HepG2 (cell line): ENCODE measurements around the gene WFDC9. TPM values are rescaled to one million over a fixed set of nuclear protein-coding genes. Genes with fewer than 3 reads are reported as not detected.

Source experiments
- ATAC-seq: fragments of 200-7000 bp; cut with Tn5 transposase; 3 replicates; pipeline ENCODE4 v1.9.1; 2020; ENCODE audit warnings: mild to moderate bottlenecking, moderate library complexity
- BruUV-seq: library from RNA; stranded (reverse); fragments of 400-500 nt; replicated peaks from 2 replicates; lab custom pipeline; 2021; lab: Mats Ljungman, UMichigan
- CTCF ChIA-PET: fragments of 300-600 bp; formaldehyde crosslinking; extraction: SDS; loops from one replicate; lab custom pipeline; 2021; ENCODE audit warnings: low total read pairs, inconsistent platforms, low intra/inter-chr PET ratio; lab: Yijun Ruan, JAX
- POLR2A ChIA-PET: fragments of 350-600 bp; sonication (Branson Sonifier 250); formaldehyde crosslinking; loops from one replicate; lab custom pipeline; 2020; ENCODE audit warnings: antibody characterized with exemption, inconsistent platforms; lab: Yijun Ruan, JAX
- DNase-seq: peaks from one replicate; pipeline ENCODE4 v3.0.0-alpha.2; 2015; ENCODE audit warnings: low spot score
- FAIRE-seq: peaks from 3 replicates; lab custom pipeline; 2011; peaks lifted over from hg19 to GRCh38; lab: Jason Lieb, UNC
- H2AFZ ChIP-seq: one replicate; pipeline ENCODE4 v1.6.1; 2011; ENCODE audit warnings: low read length, inconsistent platforms
- H3K27ac ChIP-seq: fragments of 300-600 bp; 3 replicates; pipeline ENCODE4 v1.8.0; 2011; ENCODE audit warnings: mixed run types, mild to moderate bottlenecking, mixed read lengths, low read length, inconsistent platforms; ENCODE audit not compliant: insufficient read depth; ENCODE audit errors: extremely low read length
- H3K27me3 ChIP-seq, 2 experiments: fragments of 200-600 bp in 1 of 2; 2 replicates in 1 of 2; 3 replicates in 1 of 2; pipeline versions ENCODE4 v1.6.0 to v1.8.0; 2011; ENCODE audit warnings: low read length in 2 of 2, mild to moderate bottlenecking in 2 of 2, moderate library complexity in 2 of 2, inconsistent platforms in 1 of 2; ENCODE audit not compliant: insufficient read depth in 2 of 2, control insufficient read depth in 1 of 2
- H3K36me3 ChIP-seq, 2 experiments: fragments of 200-600 bp in 1 of 2; replicated peaks in 1 of 2; 2 replicates in 1 of 2; 3 replicates in 1 of 2; pipeline versions ENCODE4 v1.5.1 to v1.8.0; 2011; ENCODE audit warnings: low read length in 2 of 2, inconsistent platforms in 1 of 2; ENCODE audit not compliant: insufficient read depth in 2 of 2, control insufficient read depth in 1 of 2
- H3K4me1 ChIP-seq: 2 replicates; pipeline ENCODE4 v1.5.1; 2012; ENCODE audit warnings: low read length, inconsistent platforms; ENCODE audit not compliant: insufficient read depth
- H3K4me2 ChIP-seq: 2 replicates; pipeline ENCODE4 v1.6.0; 2011; ENCODE audit warnings: low read depth, low read length, inconsistent platforms
- H3K4me3 ChIP-seq, 3 experiments: fragments of 200-600 bp in 1 of 3; sonication (generic), shearing (Covaris generic) in 1 of 3; replicated peaks in 1 of 3; 2 replicates each; pipeline ENCODE4 v1.5.1; 2011 to 2016; ENCODE audit warnings: low read length in 3 of 3, inconsistent platforms in 2 of 3, low read depth in 2 of 3, mild to moderate bottlenecking in 2 of 3, control low read depth in 1 of 3, mixed read lengths in 1 of 3; ENCODE audit not compliant: insufficient read depth in 1 of 3
- H3K79me2 ChIP-seq: one replicate; pipeline ENCODE4 v1.6.1; 2011; ENCODE audit warnings: low read length, inconsistent platforms; ENCODE audit not compliant: insufficient read depth
- H3K9ac ChIP-seq: 2 replicates; pipeline ENCODE4 v1.6.0; 2011; ENCODE audit warnings: mild to moderate bottlenecking, low read depth, low read length, inconsistent platforms; ENCODE audit not compliant: insufficient read depth
- H3K9me3 ChIP-seq: 2 replicates; pipeline ENCODE4 v1.5.1; 2012; ENCODE audit warnings: mild to moderate bottlenecking, low read length
- H4K20me1 ChIP-seq: 2 replicates; pipeline ENCODE4 v1.6.0; 2011; ENCODE audit warnings: inconsistent platforms, mild to moderate bottlenecking, low read length, moderate library complexity; ENCODE audit not compliant: insufficient read depth
- ATF7 ChIP-seq, 2 experiments: fragments of 450-650 bp in 1 of 2; sonication (generic) in 1 of 2; formaldehyde crosslinking in 1 of 2; IDR thresholded peaks; 2 replicates each; pipeline versions ENCODE4 v1.4.0 to v1.6.1; 2016 to 2020; ENCODE audit warnings: antibody characterized with exemption in 1 of 2, mild to moderate bottlenecking in 1 of 2, missing genetic modification reagents in 1 of 2
- CEBPB ChIP-seq: IDR thresholded peaks from 2 replicates; pipeline ENCODE4 v1.6.1; 2011; ENCODE audit warnings: low read depth, low read length, improper control_type of control experiment, borderline replicate concordance
- ZEB1 ChIP-seq: IDR thresholded peaks from 2 replicates; pipeline ENCODE4 v1.6.1; 2012; ENCODE audit warnings: mild to moderate bottlenecking, low read depth, inconsistent platforms; ENCODE audit not compliant: insufficient replicate concordance
- ZNF136 ChIP-seq: sonication (generic); formaldehyde crosslinking; IDR thresholded peaks from 2 replicates; pipeline ENCODE4 v1.8.1; 2022; ENCODE audit warnings: low read depth, mild to moderate bottlenecking, moderate library complexity, missing genetic modification reagents
- ZNF432 ChIP-seq: sonication (generic); formaldehyde crosslinking; IDR thresholded peaks from 2 replicates; pipeline ENCODE4 v1.5.0; 2020; ENCODE audit warnings: missing genetic modification reagents, mild to moderate bottlenecking, borderline replicate concordance
- ZNF746 ChIP-seq: sonication (generic); formaldehyde crosslinking; IDR thresholded peaks from 2 replicates; pipeline ENCODE4 v1.8.0; 2022; ENCODE audit warnings: mild to moderate bottlenecking, missing genetic modification reagents
- ZNF781 ChIP-seq: sonication (generic); formaldehyde crosslinking; IDR thresholded peaks from 2 replicates; pipeline ENCODE4 v1.5.1; 2020; ENCODE audit warnings: borderline replicate concordance, mild to moderate bottlenecking, missing genetic modification reagents; ENCODE audit errors: not compliant biosample characterization
- WGBS: methylation state at CpG from one replicate; pipeline ENCODE4 v1.1.6; 2017; ENCODE audit warnings: low lambda C conversion rate; 5-methylcytosine and 5-hydroxymethylcytosine counted together
- in situ Hi-C: cut with HindIII; loops from 2 replicates; pipeline ENCODE4 v1.10.0; 2017; ENCODE audit warnings: low pct_unique_long_range_greater_than_20kb; ENCODE audit not compliant: extremely low pct_ligation_motif_present
- intact Hi-C: fragments of 100-400 bp; cut with micrococcal nuclease; formaldehyde crosslinking; loops from one replicate; pipeline ENCODE4 v1.10.0; 2022; ENCODE audit not compliant: unreplicated experiment
- polyA plus RNA-seq, 8 experiments: library from polyadenylated mRNA; depleted of rRNA in 3 of 8; stranded (reverse) in 7 of 8; unstranded in 1 of 8; fragments of >200 nt; fragmentation: Illumina TruSeq in 4 of 8; extraction: Trizol in 4 of 8; gene quantifications; 2 replicates each; pipeline versions ENCODE4 v1.2.1 to v1.2.3, GENCODE V29; 2011 to 2016; ENCODE audit warnings: low read depth in 4 of 8, missing spikeins in 1 of 8, mixed read lengths in 1 of 8; ENCODE audit not compliant: insufficient read depth in 1 of 8
- total RNA-seq, 5 experiments: library from RNA; depleted of rRNA; stranded (reverse); fragments of >200 nt; fragmentation: Illumina TruSeq; extraction: Trizol; gene quantifications; 2 replicates each; pipeline ENCODE4 v1.2.3, GENCODE V29; 2016; ENCODE audit warnings: low read depth in 1 of 5
- TF ChIP-seq, protein P1 (sequence below): sonication (generic); formaldehyde crosslinking; IDR thresholded peaks from 2 replicates; pipeline ENCODE4 v1.5.0; 2020; ENCODE audit warnings: mild to moderate bottlenecking, missing genetic modification reagents
- TF ChIP-seq, protein P2 (sequence below): sonication (generic); formaldehyde crosslinking; IDR thresholded peaks from 2 replicates; pipeline ENCODE4 v1.5.0; 2020; ENCODE audit warnings: mild to moderate bottlenecking, missing genetic modification reagents, moderate library complexity
- TF ChIP-seq, protein P3 (sequence below): sonication (generic); formaldehyde crosslinking; IDR thresholded peaks from 2 replicates; pipeline ENCODE4 v1.9.0; 2021; ENCODE audit warnings: missing genetic modification reagents, mild to moderate bottlenecking, borderline replicate concordance

WFDC9 gene
- total and polyA plus RNA-seq, 2 of the 13 experiments (the other 11 are each of a cell fraction or from before 2014, with no cell fraction given): not detected

DNA sequence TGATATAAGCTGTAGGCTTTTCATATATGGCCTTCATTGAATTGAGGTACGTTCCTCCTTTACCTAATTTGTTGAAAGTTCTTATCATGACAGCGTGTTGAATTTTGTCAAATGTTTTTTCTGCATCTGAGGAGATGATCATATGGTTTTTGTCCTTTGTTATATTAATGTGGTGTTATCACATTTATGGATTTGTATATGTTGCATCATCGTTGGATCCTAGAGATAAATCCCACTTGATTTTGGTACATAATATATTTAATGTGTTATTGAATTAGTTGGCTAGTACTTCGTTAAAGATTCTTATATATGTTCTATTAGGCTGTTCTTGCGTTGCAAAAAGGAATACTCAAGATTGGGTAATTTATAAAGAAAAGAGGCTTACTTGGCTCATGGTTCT, 8.6 kb upstream of the WFDC9 start:
- TF ChIP-seq ATF7 (IDR thresholded peaks at IDR 0.05) (peak; percentile 84), ATF7 (CRISPR knock-in tag; IDR thresholded peaks at IDR 0.05) (no peak), ZEB1 (no peak), ZNF746 (CRISPR knock-in tag) (no peak), CEBPB (peak; percentile 75; the same call in 1 of the 2 replicates)
- TF ChIP-seq, all 625 proteins: peak for 2
- WGBS: 5% methylated on average over 5 of the region's 5 CpGs
- H4K20me1 ChIP-seq: no peaks in the 10 kb centered on the region
- no peaks in the 10 kb centered on the region for H3K79me2 ChIP-seq
- H3K27me3 ChIP-seq: no peaks in the 10 kb centered on the region
- H3K36me3 ChIP-seq: no peaks in the 10 kb centered on the region
- H2AFZ ChIP-seq: no peak overlapping the region
- no peak overlapping the region for H3K4me2 ChIP-seq
- H3K27ac ChIP-seq: no peak overlapping the region
- H3K4me1 ChIP-seq: no peaks in the 10 kb centered on the region
- ChIA-PET POLR2A (no interaction called here), CTCF (no interaction called here)
- no peak for FAIRE-seq
- no peak overlapping the region for H3K4me3 ChIP-seq
- intact Hi-C loops (no loop called here), in situ Hi-C loops (no loop called here)
- no peak for ATAC-seq
- H3K9me3 ChIP-seq: no peaks in the 10 kb centered on the region
- no peak for DNase-seq
- H3K9ac ChIP-seq: no peak overlapping the region
- no TSS peak for BruUV-seq

DNA sequence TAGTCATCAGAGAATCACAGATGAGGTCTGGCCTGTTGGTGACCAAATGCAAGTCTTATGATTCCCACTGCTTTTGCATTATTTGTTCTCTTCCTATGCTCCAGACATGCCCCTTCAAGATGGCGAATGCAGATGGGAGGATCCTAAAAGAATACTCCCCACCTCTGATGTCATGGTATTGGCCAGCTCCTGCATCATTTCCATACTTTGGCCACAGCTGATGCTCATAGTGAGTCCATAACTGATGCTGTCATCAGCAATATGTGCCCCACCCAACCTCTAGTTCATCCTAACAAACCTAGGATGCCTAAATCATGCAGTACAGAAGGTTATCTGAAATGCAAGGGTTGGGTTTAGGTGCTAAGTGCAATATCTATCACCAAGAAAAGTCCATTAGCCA, 5.4 kb upstream of the WFDC9 start:
- intact Hi-C loops: no loop called here
- H3K9ac ChIP-seq: no peak overlapping the region
- ATAC-seq: no peak
- TF ChIP-seq ZNF781 (no peak), ZNF432 (CRISPR knock-in tag) (no peak), ZNF136 (CRISPR knock-in tag) (no peak)
- TF ChIP-seq, protein P1, sequence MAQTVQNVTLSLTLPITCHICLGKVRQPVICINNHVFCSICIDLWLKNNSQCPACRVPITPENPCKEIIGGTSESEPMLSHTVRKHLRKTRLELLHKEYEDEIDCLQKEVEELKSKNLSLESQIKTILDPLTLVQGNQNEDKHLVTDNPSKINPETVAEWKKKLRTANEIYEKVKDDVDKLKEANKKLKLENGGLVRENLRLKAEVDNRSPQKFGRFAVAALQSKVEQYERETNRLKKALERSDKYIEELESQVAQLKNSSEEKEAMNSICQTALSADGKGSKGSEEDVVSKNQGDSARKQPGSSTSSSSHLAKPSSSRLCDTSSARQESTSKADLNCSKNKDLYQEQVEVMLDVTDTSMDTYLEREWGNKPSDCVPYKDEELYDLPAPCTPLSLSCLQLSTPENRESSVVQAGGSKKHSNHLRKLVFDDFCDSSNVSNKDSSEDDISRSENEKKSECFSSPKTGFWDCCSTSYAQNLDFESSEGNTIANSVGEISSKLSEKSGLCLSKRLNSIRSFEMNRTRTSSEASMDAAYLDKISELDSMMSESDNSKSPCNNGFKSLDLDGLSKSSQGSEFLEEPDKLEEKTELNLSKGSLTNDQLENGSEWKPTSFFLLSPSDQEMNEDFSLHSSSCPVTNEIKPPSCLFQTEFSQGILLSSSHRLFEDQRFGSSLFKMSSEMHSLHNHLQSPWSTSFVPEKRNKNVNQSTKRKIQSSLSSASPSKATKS (CRISPR knock-in tag): no peak
- TF ChIP-seq, protein P2, sequence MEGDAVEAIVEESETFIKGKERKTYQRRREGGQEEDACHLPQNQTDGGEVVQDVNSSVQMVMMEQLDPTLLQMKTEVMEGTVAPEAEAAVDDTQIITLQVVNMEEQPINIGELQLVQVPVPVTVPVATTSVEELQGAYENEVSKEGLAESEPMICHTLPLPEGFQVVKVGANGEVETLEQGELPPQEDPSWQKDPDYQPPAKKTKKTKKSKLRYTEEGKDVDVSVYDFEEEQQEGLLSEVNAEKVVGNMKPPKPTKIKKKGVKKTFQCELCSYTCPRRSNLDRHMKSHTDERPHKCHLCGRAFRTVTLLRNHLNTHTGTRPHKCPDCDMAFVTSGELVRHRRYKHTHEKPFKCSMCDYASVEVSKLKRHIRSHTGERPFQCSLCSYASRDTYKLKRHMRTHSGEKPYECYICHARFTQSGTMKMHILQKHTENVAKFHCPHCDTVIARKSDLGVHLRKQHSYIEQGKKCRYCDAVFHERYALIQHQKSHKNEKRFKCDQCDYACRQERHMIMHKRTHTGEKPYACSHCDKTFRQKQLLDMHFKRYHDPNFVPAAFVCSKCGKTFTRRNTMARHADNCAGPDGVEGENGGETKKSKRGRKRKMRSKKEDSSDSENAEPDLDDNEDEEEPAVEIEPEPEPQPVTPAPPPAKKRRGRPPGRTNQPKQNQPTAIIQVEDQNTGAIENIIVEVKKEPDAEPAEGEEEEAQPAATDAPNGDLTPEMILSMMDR (CRISPR knock-in tag): no peak
- TF ChIP-seq, protein P3, sequence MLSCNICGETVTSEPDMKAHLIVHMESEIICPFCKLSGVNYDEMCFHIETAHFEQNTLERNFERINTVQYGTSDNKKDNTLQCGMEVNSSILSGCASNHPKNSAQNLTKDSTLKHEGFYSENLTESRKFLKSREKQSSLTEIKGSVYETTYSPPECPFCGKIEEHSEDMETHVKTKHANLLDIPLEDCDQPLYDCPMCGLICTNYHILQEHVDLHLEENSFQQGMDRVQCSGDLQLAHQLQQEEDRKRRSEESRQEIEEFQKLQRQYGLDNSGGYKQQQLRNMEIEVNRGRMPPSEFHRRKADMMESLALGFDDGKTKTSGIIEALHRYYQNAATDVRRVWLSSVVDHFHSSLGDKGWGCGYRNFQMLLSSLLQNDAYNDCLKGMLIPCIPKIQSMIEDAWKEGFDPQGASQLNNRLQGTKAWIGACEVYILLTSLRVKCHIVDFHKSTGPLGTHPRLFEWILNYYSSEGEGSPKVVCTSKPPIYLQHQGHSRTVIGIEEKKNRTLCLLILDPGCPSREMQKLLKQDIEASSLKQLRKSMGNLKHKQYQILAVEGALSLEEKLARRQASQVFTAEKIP (CRISPR knock-in tag): no peak

More for the DNA sequence above, 5.4 kb upstream of the WFDC9 start:
- CTCF ChIA-PET: no interaction called here
- DNase-seq (no peak), FAIRE-seq (no peak)
- Histone ChIP-seq H3K4me2 (no peak overlapping the region), H3K4me3 (no peak overlapping the region), H3K27me3 (no peaks in the 10 kb centered on the region), H3K4me1 (no peaks in the 10 kb centered on the region), H2AFZ (no peak overlapping the region), H3K27ac (no peak overlapping the region), H3K79me2 (no peaks in the 10 kb centered on the region), H3K36me3 (no peaks in the 10 kb centered on the region), H3K9me3 (no peaks in the 10 kb centered on the region), H4K20me1 (no peaks in the 10 kb centered on the region)
- no TSS peak for BruUV-seq
- POLR2A ChIA-PET: no interaction called here
- WGBS: 0% methylated on average over 1 of the region's 1 CpG
- in situ Hi-C loops: no loop called here
